ENCODE results near the gene ABCC1.
"Not testable (repeated sequence)": the region's sequence is repeated elsewhere in the genome, so short reads cannot be mapped to it uniquely, and the experiment has no call there.

The ABCC1 gene

GRCh38 chr16:16148755-16149154 is 199.3 kb downstream of the ABCC1 start:
- in situ Hi-C loops (cut with MboI; ENCODE audit: low sequenced_read_pairs), result no loop called here

- in situ Hi-C loops (cut with MboI; ENCODE audit: low sequenced_read_pairs), result no loop called here
Observed at GRCh38 chr16:16149710-16150116, 200.3 kb downstream of the ABCC1 start.

GRCh38 chr16:16150117-16150877 is 200.9 kb downstream of the ABCC1 start:
- in situ Hi-C loops (cut with MboI; ENCODE audit: low sequenced_read_pairs), result no loop called here

GRCh38 chr16:16150878-16151152 is 201.4 kb downstream of the ABCC1 start:
- in situ Hi-C loops (cut with MboI; ENCODE audit: low sequenced_read_pairs), result no loop called here

- in situ Hi-C loops (cut with MboI; ENCODE audit: low sequenced_read_pairs), result no loop called here
Observed at GRCh38 chr16:16151315-16151714, 201.9 kb downstream of the ABCC1 start.

GRCh38 chr16:16153000-16153399 is 203.6 kb downstream of the ABCC1 start:
- in situ Hi-C loops (cut with MboI; ENCODE audit: low sequenced_read_pairs), result not testable (repeated sequence)

GRCh38 chr16:16154281-16154951 is 205.0 kb downstream of the ABCC1 start:
- in situ Hi-C loops (cut with MboI; ENCODE audit: low sequenced_read_pairs), result no loop called here

- in situ Hi-C loops (cut with MboI; ENCODE audit: low sequenced_read_pairs), result no loop called here
Observed at GRCh38 chr16:16155234-16155633, 205.8 kb downstream of the ABCC1 start.

GRCh38 chr16:16157166-16157565 is 207.8 kb downstream of the ABCC1 start:
- in situ Hi-C loops (cut with MboI; ENCODE audit: low sequenced_read_pairs), result no loop called here

GRCh38 chr16:16158082-16158658 is 208.8 kb downstream of the ABCC1 start:
- in situ Hi-C loops (cut with MboI; ENCODE audit: low sequenced_read_pairs), result no loop called here

- in situ Hi-C loops (cut with MboI; ENCODE audit: low sequenced_read_pairs), result no loop called here
Observed at GRCh38 chr16:16158741-16159374, 209.4 kb downstream of the ABCC1 start.

- in situ Hi-C loops (cut with MboI; ENCODE audit: low sequenced_read_pairs), result no loop called here
Observed at GRCh38 chr16:16159662-16160061, 210.2 kb downstream of the ABCC1 start.

- in situ Hi-C loops (cut with MboI; ENCODE audit: low sequenced_read_pairs), result no loop called here
Observed at GRCh38 chr16:16161319-16161718, 211.9 kb downstream of the ABCC1 start.

GRCh38 chr16:16161840-16162239 is 212.4 kb downstream of the ABCC1 start:
- in situ Hi-C loops (cut with MboI; ENCODE audit: low sequenced_read_pairs), result not testable (repeated sequence)

- in situ Hi-C loops (cut with MboI; ENCODE audit: low sequenced_read_pairs), result no loop called here
Observed at GRCh38 chr16:16162591-16162990, 213.2 kb downstream of the ABCC1 start.

GRCh38 chr16:16163109-16163508 is 213.7 kb downstream of the ABCC1 start:
- in situ Hi-C loops (cut with MboI; ENCODE audit: low sequenced_read_pairs), result no loop called here

- in situ Hi-C loops (cut with MboI; ENCODE audit: low sequenced_read_pairs), result no loop called here
Observed at GRCh38 chr16:16163571-16163970, 214.2 kb downstream of the ABCC1 start.

GRCh38 chr16:16164243-16164642 is 214.8 kb downstream of the ABCC1 start:
- in situ Hi-C loops (cut with MboI; ENCODE audit: low sequenced_read_pairs), result no loop called here

- in situ Hi-C loops (cut with MboI; ENCODE audit: low sequenced_read_pairs), result no loop called here
Observed at GRCh38 chr16:16166085-16166484, 216.7 kb downstream of the ABCC1 start.

GRCh38 chr16:16166949-16167348 is 217.5 kb downstream of the ABCC1 start:
- in situ Hi-C loops (cut with MboI; ENCODE audit: low sequenced_read_pairs), result no loop called here

- in situ Hi-C loops (cut with MboI; ENCODE audit: low sequenced_read_pairs), result no loop called here
Observed at GRCh38 chr16:16167927-16168326, 218.5 kb downstream of the ABCC1 start.

- in situ Hi-C loops (cut with MboI; ENCODE audit: low sequenced_read_pairs), result no loop called here
Observed at GRCh38 chr16:16168431-16168830, 219.0 kb downstream of the ABCC1 start.
